Neural progenitor cell (in vitro differentiated cells): ENCODE data around the gene INTS11. TPM values are rescaled to one million over a fixed set of nuclear protein-coding genes. Genes with fewer than 3 reads are reported as not detected.

ENCODE experiments used
- DNase-seq: peaks from one replicate; pipeline ENCODE4 v3.0.0-alpha.2; 2016; ENCODE audit warnings: low spot score
- H2AFZ ChIP-seq: fragments of 200-600 bp; sonication (generic); replicated peaks from 2 replicates; pipeline ENCODE4 v1.6.1; 2016; ENCODE audit warnings: antibody characterized with exemption
- H3F3A ChIP-seq: fragments of 200-600 bp; sonication (generic); 2 replicates; pipeline ENCODE4 v1.6.1; 2016; ENCODE audit warnings: antibody characterized with exemption, low read depth
- H3K27ac ChIP-seq: fragments of 200-600 bp; sonication (generic); 2 replicates; pipeline ENCODE4 v1.5.1; 2016; ENCODE audit warnings: mild to moderate bottlenecking
- H3K27me3 ChIP-seq: fragments of 200-600 bp; sonication (generic); 2 replicates; pipeline ENCODE4 v1.6.1; 2016; ENCODE audit warnings: mild to moderate bottlenecking, moderate library complexity
- H3K36me3 ChIP-seq: fragments of 200-600 bp; sonication (generic); 2 replicates; pipeline ENCODE4 v1.5.1; 2016
- H3K4me1 ChIP-seq: fragments of 200-600 bp; sonication (generic); 2 replicates; pipeline ENCODE4 v1.6.1; 2016; ENCODE audit warnings: mixed run types
- H3K4me2 ChIP-seq: fragments of 200-600 bp; sonication (generic); 2 replicates; pipeline ENCODE4 v1.6.1; 2016
- H3K4me3 ChIP-seq: fragments of 200-600 bp; sonication (generic); 2 replicates; pipeline ENCODE4 v1.5.1; 2016
- H3K79me2 ChIP-seq: fragments of 200-600 bp; sonication (generic); 2 replicates; pipeline ENCODE4 v1.6.1; 2016; ENCODE audit warnings: low read depth
- H3K9ac ChIP-seq: fragments of 200-600 bp; sonication (generic); 2 replicates; pipeline ENCODE4 v1.6.1; 2016
- H3K9me3 ChIP-seq: fragments of 200-600 bp; sonication (generic); 2 replicates; pipeline ENCODE4 v1.5.1; 2016; ENCODE audit warnings: low read depth
- H4K20me1 ChIP-seq: fragments of 200-600 bp; sonication (generic); 2 replicates; pipeline ENCODE4 v1.6.1; 2016; ENCODE audit warnings: low read depth
- H3K27ac Mint-ChIP-seq: 3 replicates; pipeline ENCODE4 v1.8.0; 2021; ENCODE audit warnings: mixed read lengths
- H3K27me3 Mint-ChIP-seq: 2 replicates; pipeline ENCODE4 v1.8.0; 2022; ENCODE audit warnings: low read depth, mild to moderate bottlenecking, inconsistent platforms, moderate library complexity, mixed read lengths; ENCODE audit not compliant: insufficient read depth
- H3K36me3 Mint-ChIP-seq: 3 replicates; pipeline ENCODE4 v1.8.0; 2021; ENCODE audit warnings: mixed read lengths
- H3K4me1 Mint-ChIP-seq: 3 replicates; pipeline ENCODE4 v1.8.0; 2021; ENCODE audit warnings: mixed read lengths
- H3K4me3 Mint-ChIP-seq: 3 replicates; pipeline ENCODE4 v1.8.0; 2021; ENCODE audit warnings: mild to moderate bottlenecking, moderate library complexity, mixed read lengths
- H3K9me3 Mint-ChIP-seq: 3 replicates; pipeline ENCODE4 v1.8.0; 2020; ENCODE audit warnings: mixed read lengths
- CTCF ChIP-seq: fragments of 200-600 bp; sonication (generic); IDR thresholded peaks from 2 replicates; pipeline ENCODE4 v1.5.1; 2017; ENCODE audit warnings: antibody characterized with exemption, mild to moderate bottlenecking
- EZH2 ChIP-seq: fragments of 200-600 bp; sonication (generic); IDR thresholded peaks from 2 replicates; pipeline ENCODE4 v1.6.1; 2017; ENCODE audit warnings: antibody characterized with exemption, mild to moderate bottlenecking, moderate library complexity
- EZH2phosphoT487 ChIP-seq: fragments of 200-600 bp; sonication (generic); IDR thresholded peaks from 2 replicates; pipeline ENCODE4 v1.6.1; 2017; ENCODE audit warnings: antibody characterized with exemption
- total RNA-seq: library from RNA; depleted of rRNA; stranded (reverse); fragments of >200 nt; gene quantifications from 2 replicates; pipeline ENCODE4 v1.2.3, GENCODE V29; 2015; ENCODE audit warnings: low replicate concordance

INTS11 gene
- total RNA-seq, 1 donor from 2014 or later: 62.4 TPM

DNA sequence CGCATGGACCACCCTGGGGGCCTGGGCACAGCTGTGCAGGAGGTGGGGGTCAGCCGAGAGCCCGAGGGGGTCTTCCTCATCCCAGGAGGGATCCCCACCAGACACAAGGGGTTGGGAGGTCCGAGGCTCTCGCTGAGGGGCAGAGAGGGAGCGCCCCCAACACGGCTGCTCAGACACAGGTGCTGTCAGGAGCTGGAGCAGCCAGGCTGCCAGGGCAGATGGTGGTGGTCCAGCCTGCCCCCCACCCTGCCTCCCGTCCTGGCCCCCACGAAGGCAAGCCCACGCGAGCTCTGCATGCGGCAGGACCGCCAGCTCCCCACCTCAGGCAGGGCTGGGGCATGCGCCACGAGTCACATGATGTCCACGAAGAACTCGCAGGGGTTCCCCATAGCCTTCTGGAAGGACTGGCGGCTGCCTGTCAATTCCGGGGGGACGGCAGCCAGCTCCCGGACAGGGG lies 11.4 kb upstream of the INTS11 start:
- H3K27me3 ChIP-seq: no peaks in the 10 kb centered on the region
- TF ChIP-seq EZH2 (no peak), CTCF (no peak), EZH2phosphoT487 (no peak)
- no peak for DNase-seq
- H3K36me3 Mint-ChIP-seq: peaks cover 3% of the 10 kb centered on the region
- H3K4me1 ChIP-seq: no peaks in the 10 kb centered on the region
- no peaks in the 10 kb centered on the region for H3K9me3 ChIP-seq
- no peaks in the 10 kb centered on the region for H3K4me1 Mint-ChIP-seq
- H3K9ac ChIP-seq: no peak overlapping the region
- H3F3A ChIP-seq: peaks cover 7% of the 10 kb centered on the region
- no peaks in the 10 kb centered on the region for H3K9me3 Mint-ChIP-seq
- H2AFZ ChIP-seq: no peak overlapping the region
- no peak overlapping the region for H3K4me2 ChIP-seq
- peaks cover 13% of the 10 kb centered on the region for H3K27me3 Mint-ChIP-seq
- no peak overlapping the region for H3K4me3 ChIP-seq
- no peak overlapping the region for H3K27ac Mint-ChIP-seq
- no peak overlapping the region for H3K4me3 Mint-ChIP-seq
- H4K20me1 ChIP-seq: peaks cover 59% of the 10 kb centered on the region
- H3K79me2 ChIP-seq: no peaks in the 10 kb centered on the region
- no peaks in the 10 kb centered on the region for H3K36me3 ChIP-seq
- H3K27ac ChIP-seq: no peak overlapping the region

DNA sequence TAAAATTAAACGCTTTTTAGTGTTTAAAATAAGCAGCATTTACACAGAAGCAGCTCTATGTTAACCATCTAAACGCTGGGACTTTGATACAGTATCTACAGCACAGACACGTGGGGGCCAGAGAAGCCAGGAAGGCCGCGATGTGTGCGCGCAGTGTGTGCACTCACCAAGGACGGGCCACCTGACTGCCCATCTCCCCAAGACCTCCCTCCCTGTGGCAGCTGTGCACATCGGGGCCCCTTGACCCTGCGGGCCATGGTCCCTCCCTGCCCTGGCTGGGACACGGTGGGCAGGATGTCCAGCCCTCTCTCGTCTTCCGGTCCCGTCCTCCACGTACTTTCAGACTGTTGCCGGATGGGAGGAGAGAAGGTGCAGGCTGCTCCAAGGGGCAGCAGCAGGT lies 10.8 kb upstream of the INTS11 start:
- Mint-ChIP-seq H3K4me1 (no peaks in the 10 kb centered on the region), H3K4me3 (no peak overlapping the region), H3K27me3 (peaks cover 14% of the 10 kb centered on the region), H3K27ac (no peak overlapping the region), H3K36me3 (no peaks in the 10 kb centered on the region), H3K9me3 (no peaks in the 10 kb centered on the region)
- H3K4me2 ChIP-seq: no peak overlapping the region
- H3K4me1 ChIP-seq: no peaks in the 10 kb centered on the region
- H3K36me3 ChIP-seq: no peaks in the 10 kb centered on the region
- peaks cover 65% of the 10 kb centered on the region for H4K20me1 ChIP-seq
- no peak for TF ChIP-seq EZH2phosphoT487
- TF ChIP-seq CTCF: no peak
- no peak for TF ChIP-seq EZH2
- H3K27me3 ChIP-seq: no peaks in the 10 kb centered on the region
- DNase-seq: no peak
- no peaks in the 10 kb centered on the region for H3K9me3 ChIP-seq
- H3K4me3 ChIP-seq: no peak overlapping the region
- H3K9ac ChIP-seq: no peak overlapping the region
- H2AFZ ChIP-seq: no peak overlapping the region
- peaks cover 12% of the 10 kb centered on the region for H3F3A ChIP-seq
- H3K27ac ChIP-seq: no peak overlapping the region
- no peaks in the 10 kb centered on the region for H3K79me2 ChIP-seq

DNA sequence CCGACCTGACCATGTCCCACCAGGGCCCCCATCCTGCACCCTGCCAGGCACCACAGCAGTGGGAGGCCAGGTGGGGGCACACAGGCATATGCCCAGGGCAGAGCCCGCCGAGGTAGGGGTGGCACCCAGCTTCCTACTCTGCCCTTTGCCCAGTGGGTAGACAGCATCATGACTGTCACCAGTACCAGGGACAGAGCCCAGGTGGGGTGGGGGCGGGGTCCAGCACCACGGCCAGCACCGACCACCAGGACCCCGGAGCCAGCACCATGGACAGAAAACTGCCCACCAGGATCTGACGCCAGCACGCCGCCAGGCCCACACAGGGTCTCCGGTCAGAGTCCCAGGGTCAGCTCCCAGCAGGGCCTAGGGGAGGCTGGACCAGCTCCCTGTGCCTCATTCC lies 10.4 kb upstream of the INTS11 start:
- Histone ChIP-seq H3K36me3 (no peaks in the 10 kb centered on the region), H3K79me2 (no peaks in the 10 kb centered on the region), H3K27ac (no peak overlapping the region), H3K9ac (no peak overlapping the region), H3K4me1 (no peaks in the 10 kb centered on the region), H4K20me1 (peaks cover 69% of the 10 kb centered on the region), H3K4me2 (no peak overlapping the region), H3F3A (peaks cover 14% of the 10 kb centered on the region), H3K4me3 (no peak overlapping the region), H3K27me3 (no peaks in the 10 kb centered on the region), H2AFZ (no peak overlapping the region), H3K9me3 (no peaks in the 10 kb centered on the region)
- Mint-ChIP-seq H3K4me3 (no peak overlapping the region), H3K27ac (no peak overlapping the region), H3K9me3 (no peaks in the 10 kb centered on the region), H3K36me3 (peaks cover under 1% of the 10 kb centered on the region), H3K27me3 (peaks cover 17% of the 10 kb centered on the region), H3K4me1 (no peaks in the 10 kb centered on the region)
- DNase-seq: peak; percentile 94
- no peak for TF ChIP-seq EZH2phosphoT487
- no peak for TF ChIP-seq EZH2
- no peak for TF ChIP-seq CTCF
